Esophagus squamous epithelium (tissue), 4 donors: Measurements from ENCODE around the gene TMEM212.

Experiments used
- POLR2A ChIP-seq, 4 donors: fragments of 450-650 bp; IDR thresholded peaks; one replicate each; pipeline ENCODE4 v1.6.1; 2017; ENCODE audit warnings: antibody characterized with exemption in 4 of 4, mild to moderate bottlenecking in 4 of 4, moderate library complexity in 3 of 4
- TF ChIP-seq, protein P1 (sequence below), 6 experiments: fragments of 450-650 bp in 4 of 6; fragments of 200-600 bp in 2 of 6; sonication (generic) in 2 of 6; IDR thresholded peaks; one replicate each; pipeline ENCODE4 v1.5.1; 2016 to 2019; ENCODE audit warnings: antibody characterized with exemption in 6 of 6, mild to moderate bottlenecking in 4 of 6, moderate library complexity in 4 of 6

DNA sequence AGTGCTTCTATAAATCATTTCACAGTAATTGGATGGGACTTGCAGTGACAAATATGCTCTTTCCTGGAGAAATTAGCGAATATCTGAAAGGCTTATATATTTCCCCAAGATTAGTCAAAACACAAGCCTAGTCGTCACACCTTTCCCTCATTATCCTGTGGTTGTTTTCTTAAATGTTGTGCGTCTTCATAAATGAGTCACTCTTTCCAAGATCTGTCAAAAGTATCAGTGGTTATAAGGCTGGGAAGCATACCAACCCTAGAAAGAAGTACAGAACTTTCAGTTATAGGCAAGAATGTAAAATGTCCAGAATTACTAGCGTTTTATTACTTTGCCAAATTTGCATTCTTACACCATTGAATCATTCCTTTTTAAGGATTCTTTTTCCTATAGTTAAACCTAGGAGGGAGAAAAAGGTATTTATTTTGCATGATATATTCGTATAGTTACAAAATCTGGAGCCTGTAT is 33.6 kb downstream of the TMEM212 start:
- TF ChIP-seq, protein P1, sequence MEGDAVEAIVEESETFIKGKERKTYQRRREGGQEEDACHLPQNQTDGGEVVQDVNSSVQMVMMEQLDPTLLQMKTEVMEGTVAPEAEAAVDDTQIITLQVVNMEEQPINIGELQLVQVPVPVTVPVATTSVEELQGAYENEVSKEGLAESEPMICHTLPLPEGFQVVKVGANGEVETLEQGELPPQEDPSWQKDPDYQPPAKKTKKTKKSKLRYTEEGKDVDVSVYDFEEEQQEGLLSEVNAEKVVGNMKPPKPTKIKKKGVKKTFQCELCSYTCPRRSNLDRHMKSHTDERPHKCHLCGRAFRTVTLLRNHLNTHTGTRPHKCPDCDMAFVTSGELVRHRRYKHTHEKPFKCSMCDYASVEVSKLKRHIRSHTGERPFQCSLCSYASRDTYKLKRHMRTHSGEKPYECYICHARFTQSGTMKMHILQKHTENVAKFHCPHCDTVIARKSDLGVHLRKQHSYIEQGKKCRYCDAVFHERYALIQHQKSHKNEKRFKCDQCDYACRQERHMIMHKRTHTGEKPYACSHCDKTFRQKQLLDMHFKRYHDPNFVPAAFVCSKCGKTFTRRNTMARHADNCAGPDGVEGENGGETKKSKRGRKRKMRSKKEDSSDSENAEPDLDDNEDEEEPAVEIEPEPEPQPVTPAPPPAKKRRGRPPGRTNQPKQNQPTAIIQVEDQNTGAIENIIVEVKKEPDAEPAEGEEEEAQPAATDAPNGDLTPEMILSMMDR (IDR thresholded peaks at IDR 0.05), result no peak
- TF ChIP-seq POLR2A (IDR thresholded peaks at IDR 0.05), result no peak
